NT2/D1 (cell line): Measurements from ENCODE around the gene KIAA0319L.
A peak's percentile ranks its signal among the peaks of the same experiment; 100 is the strongest.

ENCODE experiments used
- DNase-seq: peaks from one replicate; pipeline ENCODE4 v3.0.0-alpha.2; 2011; ENCODE audit warnings: low read depth, low spot score
- H3K27me3 ChIP-seq: 2 replicates; pipeline ENCODE4 v1.6.0; 2011; ENCODE audit warnings: mild to moderate bottlenecking; ENCODE audit not compliant: insufficient read length, insufficient read depth
- H3K36me3 ChIP-seq: 2 replicates; pipeline ENCODE4 v1.6.1; 2011; ENCODE audit warnings: mild to moderate bottlenecking, low read length, mixed read lengths; ENCODE audit not compliant: insufficient read depth, insufficient read length
- H3K4me1 ChIP-seq: 2 replicates; pipeline ENCODE4 v1.5.1; 2011; ENCODE audit not compliant: insufficient read depth, insufficient read length
- H3K4me3 ChIP-seq: 2 replicates; pipeline ENCODE4 v1.5.1; 2011; ENCODE audit warnings: low read depth; ENCODE audit not compliant: insufficient read length
- H3K9ac ChIP-seq: 2 replicates; pipeline ENCODE4 v1.6.0; 2011; ENCODE audit warnings: low read depth; ENCODE audit not compliant: insufficient read length
- H3K9me3 ChIP-seq: 2 replicates; pipeline ENCODE4 v1.5.1; 2011; ENCODE audit warnings: mild to moderate bottlenecking, low read length; ENCODE audit not compliant: insufficient read depth
- SUZ12 ChIP-seq: IDR thresholded peaks from 2 replicates; pipeline ENCODE4 v1.6.1; 2011; ENCODE audit not compliant: insufficient read length, insufficient read depth; ENCODE audit errors: extremely low read depth
- YY1 ChIP-seq: IDR thresholded peaks from 2 replicates; pipeline ENCODE4 v1.6.1; 2011; ENCODE audit not compliant: insufficient read length, insufficient read depth
- ZNF274 ChIP-seq: IDR thresholded peaks from 2 replicates; pipeline ENCODE4 v1.6.1; 2011; ENCODE audit warnings: mild to moderate bottlenecking, low read depth, low read length

Gene KIAA0319L

GRCh38 chr1:35560256-35561225 is 3.3 kb upstream of the KIAA0319L start:
- Histone ChIP-seq H3K36me3 (peaks cover 65% of the 10 kb centered on the region), H3K4me3 (no peak overlapping the region), H3K9me3 (no peaks in the 10 kb centered on the region), H3K4me1 (peaks cover 25% of the 10 kb centered on the region), H3K9ac (peak overlapping the region; percentile 12), H3K27me3 (no peaks in the 10 kb centered on the region)
- TF ChIP-seq SUZ12 (no peak), YY1 (no peak), ZNF274 (no peak)
- DNase-seq = no peak

GRCh38 chr1:35559317-35559944 is 2.2 kb upstream of the KIAA0319L start:
- Histone ChIP-seq H3K36me3 (peaks cover 54% of the 10 kb centered on the region), H3K27me3 (no peaks in the 10 kb centered on the region), H3K4me1 (peaks cover 16% of the 10 kb centered on the region), H3K9ac (peak overlapping the region; percentile 39), H3K4me3 (peak overlapping the region; percentile 13), H3K9me3 (no peaks in the 10 kb centered on the region)
- TF ChIP-seq ZNF274 (no peak), YY1 (no peak), SUZ12 (no peak)
- DNase-seq = no peak

- no peak for TF ChIP-seq YY1
- no peak for TF ChIP-seq SUZ12
- no peak for TF ChIP-seq ZNF274
- H3K9ac ChIP-seq = peak overlapping the region; percentile 98
- DNase-seq = no peak
- H3K27me3 ChIP-seq = no peaks in the 10 kb centered on the region
- no peaks in the 10 kb centered on the region for H3K9me3 ChIP-seq
- H3K36me3 ChIP-seq = peaks cover 54% of the 10 kb centered on the region
- peaks cover 10% of the 10 kb centered on the region for H3K4me1 ChIP-seq
- peak overlapping the region; percentile 89 for H3K4me3 ChIP-seq
Measured at GRCh38 chr1:35558374-35559316, 1.4 kb upstream of the KIAA0319L start.

- Histone ChIP-seq H3K27me3 (no peaks in the 10 kb centered on the region), H3K4me3 (peak within 1 kb of the TSS; percentile 89), H3K4me1 (peaks cover 10% of the 10 kb centered on the region), H3K9me3 (no peaks in the 10 kb centered on the region), H3K36me3 (peaks cover 54% of the 10 kb centered on the region), H3K9ac (peak within 1 kb of the TSS; percentile 98)
- peak; percentile 99 for DNase-seq
- TF ChIP-seq YY1 (peak; percentile 98), SUZ12 (no peak)
Measured at GRCh38 chr1:35557611-35558373, 589 bp upstream of the KIAA0319L start, which contains the start of gene NCDN. TSS of gene NCDN (plus strand) at chr1:35557799. CDS start at chr1:35558191, 392 bp downstream.

GRCh38 chr1:35556484-35557117 is 602 bp downstream of the KIAA0319L start:
- Histone ChIP-seq H3K36me3 (peaks cover 54% of the 10 kb centered on the region), H3K9ac (peak overlapping the region; percentile 98), H3K4me1 (peaks cover 10% of the 10 kb centered on the region), H3K4me3 (peak overlapping the region; percentile 89), H3K27me3 (no peaks in the 10 kb centered on the region), H3K9me3 (no peaks in the 10 kb centered on the region)
- TF ChIP-seq YY1 = no peak
- DNase-seq = no peak
